ENCODE data around the gene UTF1. TPM values are rescaled to one million over a fixed set of nuclear protein-coding genes. Genes with fewer than 3 reads are reported as not detected.
A peak's percentile ranks its signal among the peaks of the same experiment; 100 is the strongest.

Gene UTF1
- total and polyA plus RNA-seq, 8 donors: not detected

DNA sequence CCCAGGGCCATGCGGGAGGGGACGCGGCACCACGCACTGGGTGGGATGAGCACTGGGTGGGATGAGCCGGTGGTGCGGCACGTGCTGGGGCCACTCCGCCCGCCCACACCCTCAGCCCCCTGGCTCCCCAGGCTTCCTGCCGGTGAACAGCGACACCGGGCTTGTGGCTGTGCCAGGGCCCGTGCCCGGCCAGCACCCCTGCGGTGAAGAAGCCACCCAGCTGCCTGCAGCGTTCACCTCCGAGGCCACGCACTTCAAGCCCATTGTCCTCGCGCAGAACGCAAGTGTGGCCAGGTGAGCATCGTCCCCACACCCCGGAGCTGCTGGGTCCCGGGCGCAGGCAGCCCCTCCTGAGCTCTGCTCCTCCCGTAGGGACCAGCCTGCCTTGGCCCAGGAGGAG, 31.8 kb upstream of the UTF1 start:
- H3K36me3 ChIP-seq: no peaks in the 10 kb centered on the region
- ATAC-seq: no peak

DNA sequence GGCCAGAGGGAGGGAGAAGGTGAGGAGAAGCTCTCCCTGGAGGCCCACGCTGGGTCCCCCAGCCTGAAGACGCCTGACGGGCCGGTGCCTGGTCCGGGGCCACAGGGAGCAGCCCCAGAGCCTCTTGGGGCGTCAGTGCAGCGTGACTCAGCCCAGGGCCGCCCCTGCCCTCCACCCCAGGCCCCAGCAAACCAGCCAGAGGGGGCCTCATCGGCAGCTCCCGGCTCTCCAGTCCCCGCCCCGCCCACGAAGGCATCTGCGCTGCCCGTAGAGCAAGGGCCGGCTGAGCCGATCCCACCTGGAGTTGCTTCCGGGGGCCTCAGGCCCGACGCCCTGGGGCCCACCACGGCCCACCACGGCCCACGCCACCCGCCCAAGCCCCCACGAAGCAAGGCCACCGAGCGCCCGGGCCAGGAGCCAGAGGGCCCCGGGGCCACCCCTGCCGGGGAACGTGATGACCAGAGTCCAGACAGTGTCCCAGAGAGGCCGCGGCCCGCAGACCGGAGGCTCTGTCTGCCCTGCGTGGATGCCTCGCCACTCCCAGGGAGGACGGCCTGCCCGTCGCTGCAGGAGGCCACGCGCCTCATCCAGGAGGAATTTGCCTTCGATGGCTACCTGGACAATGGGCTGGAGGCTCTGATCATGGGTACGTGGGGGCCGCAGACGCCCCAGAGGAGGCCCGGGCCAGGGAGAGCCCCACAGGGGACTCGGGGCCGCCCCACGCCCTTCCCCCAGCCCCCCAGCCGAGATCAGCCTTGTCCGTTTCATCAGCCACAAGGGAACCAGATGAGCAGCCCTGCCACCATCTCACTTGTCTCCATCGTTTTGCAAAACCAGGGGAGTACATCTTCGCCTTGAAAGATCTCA, 31.2 kb upstream of the UTF1 start:
- H3K36me3 ChIP-seq: no peaks in the 10 kb centered on the region
- DNase-seq (peak in 1 of 6 donors; percentile 65), FAIRE-seq (no peak), ATAC-seq (no peak)
- no peaks in the 10 kb centered on the region for H3K4me1 ChIP-seq
- H3K4me3 ChIP-seq: no peak overlapping the region
- intact Hi-C loops (cut with DNase I): no loop called here
- no peak overlapping the region for H3K27ac ChIP-seq
- no peaks in the 10 kb centered on the region for H3K9me3 ChIP-seq
- TF ChIP-seq, protein P1, sequence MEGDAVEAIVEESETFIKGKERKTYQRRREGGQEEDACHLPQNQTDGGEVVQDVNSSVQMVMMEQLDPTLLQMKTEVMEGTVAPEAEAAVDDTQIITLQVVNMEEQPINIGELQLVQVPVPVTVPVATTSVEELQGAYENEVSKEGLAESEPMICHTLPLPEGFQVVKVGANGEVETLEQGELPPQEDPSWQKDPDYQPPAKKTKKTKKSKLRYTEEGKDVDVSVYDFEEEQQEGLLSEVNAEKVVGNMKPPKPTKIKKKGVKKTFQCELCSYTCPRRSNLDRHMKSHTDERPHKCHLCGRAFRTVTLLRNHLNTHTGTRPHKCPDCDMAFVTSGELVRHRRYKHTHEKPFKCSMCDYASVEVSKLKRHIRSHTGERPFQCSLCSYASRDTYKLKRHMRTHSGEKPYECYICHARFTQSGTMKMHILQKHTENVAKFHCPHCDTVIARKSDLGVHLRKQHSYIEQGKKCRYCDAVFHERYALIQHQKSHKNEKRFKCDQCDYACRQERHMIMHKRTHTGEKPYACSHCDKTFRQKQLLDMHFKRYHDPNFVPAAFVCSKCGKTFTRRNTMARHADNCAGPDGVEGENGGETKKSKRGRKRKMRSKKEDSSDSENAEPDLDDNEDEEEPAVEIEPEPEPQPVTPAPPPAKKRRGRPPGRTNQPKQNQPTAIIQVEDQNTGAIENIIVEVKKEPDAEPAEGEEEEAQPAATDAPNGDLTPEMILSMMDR (IDR thresholded peaks at IDR 0.05): no peak
- no peaks in the 10 kb centered on the region for H3K27me3 ChIP-seq
- 61 to 74% methylated on average over 50 to 54 of the region's 54 CpGs for WGBS, 2 donors

More for the DNA sequence above, 31.8 kb upstream of the UTF1 start:
- Histone ChIP-seq H3K4me1 (no peaks in the 10 kb centered on the region), H3K9me3 (no peaks in the 10 kb centered on the region), H3K27me3 (no peaks in the 10 kb centered on the region), H3K4me3 (no peak overlapping the region), H3K27ac (no peak overlapping the region)
- no peak for FAIRE-seq
- TF ChIP-seq, protein P1 (IDR thresholded peaks at IDR 0.05): no peak
- intact Hi-C loops (cut with DNase I): no loop called here
- 76 to 87% methylated on average over 26 of the region's 26 CpGs for WGBS, 2 donors
- no peak for DNase-seq

DNA sequence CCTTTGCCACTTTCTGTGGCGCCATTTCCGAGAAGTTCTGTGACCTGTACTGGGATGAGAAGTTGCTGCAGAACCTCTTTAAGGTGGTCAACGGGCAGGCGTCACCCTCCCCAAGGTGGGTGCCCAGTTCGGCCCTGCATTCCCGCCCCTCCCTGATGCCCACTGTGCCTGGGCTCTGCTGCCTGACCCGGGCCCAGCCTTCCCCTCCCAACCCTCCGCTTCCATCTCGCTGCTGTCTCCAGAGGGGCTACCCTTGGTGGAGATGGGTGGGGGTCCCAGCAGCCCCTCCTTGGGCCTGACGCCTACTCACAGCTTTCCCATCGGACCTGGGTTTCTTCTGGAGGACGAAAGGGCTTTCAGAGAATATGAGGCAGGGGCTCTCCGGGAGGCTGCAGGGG, 30.5 kb upstream of the UTF1 start:
- no peaks in the 10 kb centered on the region for H3K27me3 ChIP-seq
- no peaks in the 10 kb centered on the region for H3K9me3 ChIP-seq
- no peak overlapping the region for H3K27ac ChIP-seq
- FAIRE-seq (no peak), DNase-seq (peak in 2 of 6 donors; percentile 7 to 35), ATAC-seq (no peak)
- intact Hi-C loops (cut with DNase I): no loop called here
- WGBS, 2 donors: 52 to 66% methylated on average over 13 of the region's 13 CpGs
- H3K36me3 ChIP-seq: no peaks in the 10 kb centered on the region
- TF ChIP-seq, protein P1 (IDR thresholded peaks at IDR 0.05): no peak
- H3K4me3 ChIP-seq: no peak overlapping the region
- H3K4me1 ChIP-seq: no peaks in the 10 kb centered on the region

DNA sequence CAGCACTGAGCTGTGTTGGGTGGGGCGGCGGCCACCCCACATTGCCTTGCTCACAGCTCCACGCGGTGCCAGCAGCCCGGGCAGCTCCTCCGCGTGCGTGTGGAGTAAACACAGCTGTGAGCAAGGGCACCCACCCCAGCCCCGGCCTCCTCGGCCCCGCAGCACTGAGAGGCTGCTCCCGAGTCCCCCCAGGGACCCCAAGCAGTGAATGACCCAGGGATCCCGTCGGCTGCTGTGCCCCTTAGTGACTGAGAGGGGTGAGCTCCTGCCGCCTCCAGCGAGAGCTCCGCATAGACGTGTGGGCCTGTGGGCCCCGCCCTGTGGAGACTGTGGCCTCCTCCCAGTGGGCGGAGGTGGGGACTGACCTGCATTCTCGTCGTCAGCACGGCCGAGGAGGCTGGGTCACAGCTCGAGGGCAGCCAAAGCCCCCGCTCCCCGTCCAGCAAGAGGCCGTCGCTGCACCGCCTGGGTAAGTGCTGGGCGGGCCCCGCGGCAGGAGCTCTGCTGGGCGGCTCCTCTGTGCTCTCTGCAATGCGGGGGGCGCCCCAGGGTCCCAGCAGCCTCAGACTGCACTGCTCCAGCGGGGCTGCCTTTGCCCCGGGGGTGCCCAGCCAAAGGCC, 29.9 kb upstream of the UTF1 start:
- no peak for FAIRE-seq
- intact Hi-C loops (cut with DNase I): no loop called here
- Histone ChIP-seq H3K4me3 (no peak overlapping the region), H3K4me1 (no peaks in the 10 kb centered on the region), H3K27ac (no peak overlapping the region), H3K27me3 (no peaks in the 10 kb centered on the region), H3K36me3 (no peaks in the 10 kb centered on the region), H3K9me3 (no peaks in the 10 kb centered on the region)
- TF ChIP-seq, protein P1 (IDR thresholded peaks at IDR 0.05): no peak
- DNase-seq: peak in 2 of 6 donors; percentile 11 to 67
- ATAC-seq: no peak
- WGBS, 2 donors: 29 to 32% methylated on average over 36 to 38 of the region's 38 CpGs

DNA sequence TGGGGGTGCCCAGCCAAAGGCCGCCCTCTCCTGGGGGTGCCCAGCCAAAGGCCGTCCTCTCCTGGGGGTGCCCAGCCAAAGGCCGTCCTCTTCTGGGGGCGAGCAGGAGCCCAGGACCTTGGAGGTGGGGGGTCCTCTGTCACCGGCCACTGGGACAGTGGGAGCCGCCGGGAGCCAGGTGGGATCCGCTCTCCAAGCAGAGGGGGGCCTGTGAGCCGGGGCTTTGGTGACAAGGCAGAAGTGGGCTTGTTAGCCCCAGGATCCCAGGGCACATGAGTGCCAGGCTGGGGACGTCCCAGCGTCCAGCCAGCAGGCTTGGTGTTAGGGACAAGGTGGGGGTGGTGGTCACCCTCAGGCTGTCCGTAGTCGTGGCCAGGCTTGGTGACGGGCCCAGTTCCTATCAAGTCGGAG, 29.4 kb upstream of the UTF1 start:
- intact Hi-C loops (cut with DNase I): no loop called here
- H3K9me3 ChIP-seq: no peaks in the 10 kb centered on the region
- no peak overlapping the region for H3K27ac ChIP-seq
- H3K4me3 ChIP-seq: no peak overlapping the region
- peak in 2 of 6 donors; percentile 8 to 58 for DNase-seq
- TF ChIP-seq, protein P1 (IDR thresholded peaks at IDR 0.05): no peak
- no peak for FAIRE-seq
- no peaks in the 10 kb centered on the region for H3K4me1 ChIP-seq
- 57 to 65% methylated on average over 13 to 15 of the region's 15 CpGs for WGBS, 2 donors
- H3K36me3 ChIP-seq: no peaks in the 10 kb centered on the region
- no peak for ATAC-seq
- H3K27me3 ChIP-seq: no peaks in the 10 kb centered on the region
